Breast epithelium (tissue), 3 donors: ENCODE measurements around the gene ZP4.

ENCODE experiments used
- CTCF ChIP-seq, 3 donors: fragments of 450-650 bp; IDR thresholded peaks; one replicate each; pipeline ENCODE4 v1.5.1; 2016 to 2017; ENCODE audit warnings: antibody characterized with exemption in 3 of 3, mild to moderate bottlenecking in 3 of 3, moderate library complexity in 3 of 3
- POLR2AphosphoS5 ChIP-seq, 3 donors: sonication (generic); formaldehyde crosslinking; IDR thresholded peaks; one replicate each; pipeline ENCODE4 v1.6.1; 2017; ENCODE audit warnings: antibody characterized with exemption in 3 of 3

- TF ChIP-seq CTCF (IDR thresholded peaks at IDR 0.05) (no peak), POLR2AphosphoS5 (IDR thresholded peaks at IDR 0.05) (no peak)
Observed at GRCh38 chr1:237873487-237874211, 17.1 kb downstream of the ZP4 start.
